SH-SY5Y (cell line): Measurements from ENCODE around the gene RPUSD3.

ENCODE experiments used
- GATA2 ChIP-seq: IDR thresholded peaks from 2 replicates; pipeline ENCODE4 v1.6.1; 2011; ENCODE audit warnings: mild to moderate bottlenecking, low read depth, low read length
- GATA3 ChIP-seq: IDR thresholded peaks from 2 replicates; pipeline ENCODE4 v1.6.1; 2011; ENCODE audit warnings: low read depth, mild to moderate bottlenecking, low read length, moderate library complexity

- no peak for TF ChIP-seq GATA3
- TF ChIP-seq GATA2: no peak
Observed at GRCh38 chr3:9792405-9793160, 51.2 kb downstream of the RPUSD3 start, which contains the start of the genes ARPC4 and TADA3.
